GM21529 (cell line): ENCODE data around the gene BTBD17.

Experiments
- ATAC-seq: cut with Tn5 transposase; IDR thresholded peaks from one replicate; pipeline ENCODE4 v1.9.1; 2021; ENCODE audit not compliant: unreplicated experiment

Gene BTBD17

GRCh38 chr17:74359916-74360315 is 1.8 kb downstream of the BTBD17 start:
- ATAC-seq: no peak

GRCh38 chr17:74358697-74359096 is 3.0 kb downstream of the BTBD17 start:
- no peak for ATAC-seq

GRCh38 chr17:74357466-74357809 is 4.2 kb downstream of the BTBD17 start:
- no peak for ATAC-seq

GRCh38 chr17:74356646-74357465 is 4.8 kb downstream of the BTBD17 start:
- no peak for ATAC-seq

GRCh38 chr17:74355065-74355464 is 6.6 kb downstream of the BTBD17 start:
- ATAC-seq: no peak

- ATAC-seq: no peak
These were observed 7.1 kb downstream of the BTBD17 start for GRCh38 chr17:74354561-74354960.

- ATAC-seq: peak; percentile 64
These were observed 7.5 kb downstream of the BTBD17 start for GRCh38 chr17:74354123-74354522.

- no peak for ATAC-seq
These were observed 8.1 kb downstream of the BTBD17 start for GRCh38 chr17:74353446-74354060.

GRCh38 chr17:74351552-74352210 is 10.0 kb downstream of the BTBD17 start:
- ATAC-seq: no peak

GRCh38 chr17:74350486-74350885 is 11.2 kb downstream of the BTBD17 start:
- ATAC-seq: no peak

- no peak for ATAC-seq
These were observed 12.5 kb downstream of the BTBD17 start for GRCh38 chr17:74349120-74349519.

- ATAC-seq: no peak
These were observed 14.0 kb downstream of the BTBD17 start for GRCh38 chr17:74347646-74348045.

- ATAC-seq: no peak
These were observed 16.0 kb downstream of the BTBD17 start for GRCh38 chr17:74345433-74346241.

GRCh38 chr17:74344658-74345057 is 17.0 kb downstream of the BTBD17 start:
- ATAC-seq: no peak

GRCh38 chr17:74343526-74344284 is 18.0 kb downstream of the BTBD17 start:
- ATAC-seq: no peak

- ATAC-seq: no peak
These were observed 18.5 kb downstream of the BTBD17 start for GRCh38 chr17:74343121-74343520.

GRCh38 chr17:74342224-74342623 is 19.4 kb downstream of the BTBD17 start:
- ATAC-seq: no peak

- ATAC-seq: no peak
These were observed 21.1 kb downstream of the BTBD17 start for GRCh38 chr17:74340470-74341023.

GRCh38 chr17:74339537-74340195 is 22.0 kb downstream of the BTBD17 start:
- no peak for ATAC-seq
